Measurements from ENCODE around the gene ARID1B.

The ARID1B gene

GRCh38 chr6:156741287-156742073 is 35.7 kb upstream of the ARID1B start:
- DNase-seq (ENCODE audit: extremely low read depth, low read depth), result no peak
- no peak for TF ChIP-seq CTCF (IDR thresholded peaks at IDR 0.05; ENCODE audit: low read depth, low read length, missing control alignments)

GRCh38 chr6:156747715-156748114 is 29.5 kb upstream of the ARID1B start:
- TF ChIP-seq CTCF (IDR thresholded peaks at IDR 0.05; ENCODE audit: low read depth, low read length, missing control alignments), result no peak
- DNase-seq (ENCODE audit: extremely low read depth, low read depth), result no peak

More at GRCh38 chr6:156741287-156742073, 35.7 kb upstream of the ARID1B start:
- no peak overlapping the region for H3K4me3 ChIP-seq (replicated peaks; ENCODE audit: low read depth, low read length)

GRCh38 chr6:156748504-156748903 is 28.7 kb upstream of the ARID1B start:
- TF ChIP-seq CTCF (IDR thresholded peaks at IDR 0.05; ENCODE audit: low read depth, low read length, missing control alignments), result no peak
- no peak for DNase-seq (ENCODE audit: extremely low read depth, low read depth)
- H3K4me3 ChIP-seq (replicated peaks; ENCODE audit: low read depth, low read length), result no peak overlapping the region

More at GRCh38 chr6:156747715-156748114, 29.5 kb upstream of the ARID1B start:
- no peak overlapping the region for H3K4me3 ChIP-seq (replicated peaks; ENCODE audit: low read depth, low read length)

- DNase-seq (ENCODE audit: extremely low read depth, low read depth), result no peak
- H3K4me3 ChIP-seq (replicated peaks; ENCODE audit: low read depth, low read length), result no peak overlapping the region
- TF ChIP-seq CTCF (IDR thresholded peaks at IDR 0.05; ENCODE audit: low read depth, low read length, missing control alignments), result peak; percentile 21
Measured at GRCh38 chr6:156752666-156753301, 24.4 kb upstream of the ARID1B start.

GRCh38 chr6:156756630-156757610 is 20.3 kb upstream of the ARID1B start:
- no peak for DNase-seq (ENCODE audit: extremely low read depth, low read depth)
- H3K4me3 ChIP-seq (replicated peaks; ENCODE audit: low read depth, low read length), result no peak overlapping the region
- no peak for TF ChIP-seq CTCF (IDR thresholded peaks at IDR 0.05; ENCODE audit: low read depth, low read length, missing control alignments)

- no peak overlapping the region for H3K4me3 ChIP-seq (replicated peaks; ENCODE audit: low read depth, low read length)
- TF ChIP-seq CTCF (IDR thresholded peaks at IDR 0.05; ENCODE audit: low read depth, low read length, missing control alignments), result no peak
- no peak for DNase-seq (ENCODE audit: extremely low read depth, low read depth)
Measured at GRCh38 chr6:156757849-156758248, 19.3 kb upstream of the ARID1B start.
